Measurements from ENCODE around the gene SLC47A1.
"Not testable (repeated sequence)": the region's sequence is repeated elsewhere in the genome, so short reads cannot be mapped to it uniquely, and the experiment has no call there.

The SLC47A1 gene

DNA sequence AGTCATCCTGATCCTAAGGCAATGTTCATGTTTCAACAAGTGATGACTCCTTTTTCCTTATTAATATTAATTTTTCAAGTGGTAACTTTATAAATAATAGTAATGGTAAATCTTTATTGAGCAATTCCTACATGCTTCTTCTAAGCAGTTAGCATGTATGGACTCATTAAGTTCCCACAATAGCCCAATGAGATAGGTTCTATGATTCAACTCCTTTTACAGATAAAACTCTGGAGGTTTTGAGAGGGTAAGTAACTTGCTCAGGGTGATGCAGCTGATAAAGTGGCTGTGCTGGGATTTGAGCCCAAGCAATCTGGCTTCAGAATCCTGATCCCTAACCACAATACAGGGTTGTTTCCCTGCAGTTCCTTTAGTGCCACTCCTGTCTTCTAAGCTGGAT lies 25.3 kb downstream of the SLC47A1 start:
- DNase-seq, result no peak

GRCh38 chr17:19561697-19562318 lies 28.2 kb downstream of the SLC47A1 start:
- DNase-seq, result no peak

GRCh38 chr17:19565817-19566575 lies 32.3 kb downstream of the SLC47A1 start:
- no peak for DNase-seq

DNA sequence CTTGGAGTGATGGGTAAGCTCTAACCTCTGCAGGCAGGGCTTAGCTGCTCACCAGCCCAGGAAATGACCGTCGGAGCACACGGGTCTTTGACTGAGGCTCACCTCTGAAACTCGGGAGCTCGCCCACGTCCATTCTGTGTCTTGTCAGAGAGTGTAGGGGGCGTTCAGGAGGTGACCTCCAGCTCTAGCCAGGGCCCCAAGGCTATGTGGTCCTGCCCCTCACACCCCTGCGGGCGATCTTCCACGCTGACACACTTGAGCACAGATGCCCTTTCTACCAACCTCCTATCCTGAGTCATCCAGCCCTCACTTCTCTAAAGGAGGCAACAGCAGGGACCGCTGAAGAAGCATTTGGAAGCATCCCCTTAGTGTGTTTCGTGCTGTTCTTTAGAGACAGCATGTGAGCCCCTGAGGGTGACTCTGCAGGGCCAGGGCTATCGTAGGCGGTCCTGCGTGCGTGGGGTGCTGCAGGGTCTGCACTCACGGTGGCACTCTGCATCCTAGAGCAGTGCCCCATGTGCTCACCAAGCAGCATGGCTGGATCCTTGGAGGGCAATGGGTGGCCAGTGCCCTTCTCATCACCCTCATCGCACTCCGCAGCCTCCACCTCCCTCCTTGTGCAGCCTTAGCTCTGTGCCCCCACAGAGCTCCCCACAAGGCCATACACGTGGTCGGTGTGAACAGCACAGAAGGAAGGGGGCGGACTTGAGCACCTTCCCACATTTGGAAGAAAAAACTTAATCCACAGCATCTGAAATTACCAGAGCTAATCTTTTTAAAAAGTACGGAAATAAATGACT lies 33.8 kb downstream of the SLC47A1 start:
- DNase-seq, result no peak

GRCh38 chr17:19568016-19568350 lies 34.3 kb downstream of the SLC47A1 start:
- DNase-seq, result no peak

GRCh38 chr17:19569785-19570543 lies 36.3 kb downstream of the SLC47A1 start:
- no peak for DNase-seq

DNA sequence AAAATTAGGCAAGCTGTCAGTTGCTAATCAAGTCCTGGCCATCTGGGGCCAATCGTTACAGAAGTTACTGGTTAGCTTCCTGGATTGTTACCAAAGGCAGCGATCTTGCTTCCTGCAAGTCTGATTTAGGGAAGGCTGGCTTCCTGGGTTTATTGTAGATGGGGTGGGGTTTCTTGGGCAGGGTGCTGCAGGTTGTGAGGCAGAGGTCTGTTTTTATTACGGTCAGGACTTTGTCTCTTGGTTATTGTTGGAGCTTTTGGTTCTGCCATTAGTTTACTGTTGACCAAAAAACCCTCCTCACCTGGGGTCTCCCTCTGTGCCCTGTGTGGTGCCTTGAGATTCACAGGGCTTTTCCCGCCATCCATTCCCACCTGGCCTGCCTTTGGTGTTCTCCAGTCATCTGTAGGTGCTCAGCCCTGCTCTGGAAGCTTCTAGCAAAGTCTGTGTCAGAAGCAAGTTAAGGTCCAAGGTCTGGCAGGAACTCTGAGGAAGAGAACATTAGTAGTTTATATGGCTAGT lies 36.9 kb downstream of the SLC47A1 start:
- DNase-seq, result no peak

DNA sequence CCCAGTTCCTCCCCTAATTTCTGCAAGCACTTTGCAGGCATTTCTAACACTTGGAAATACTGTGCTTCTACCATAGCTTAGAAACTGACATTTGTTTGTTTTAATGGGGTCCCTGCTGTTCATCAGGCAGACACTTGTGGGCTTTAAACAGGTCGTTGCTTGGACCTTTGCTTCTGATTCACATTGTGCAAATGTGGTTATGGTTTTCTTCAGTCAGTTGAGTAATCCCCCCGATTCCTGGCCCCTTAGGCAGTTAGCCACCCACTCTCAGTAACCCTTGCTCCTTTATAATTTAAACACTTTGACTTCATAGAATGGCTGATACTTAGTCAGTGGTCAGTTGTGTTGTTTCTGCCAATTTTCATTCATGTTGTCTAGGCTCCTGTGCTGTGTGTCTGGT lies 39.4 kb downstream of the SLC47A1 start:
- no peak for DNase-seq

DNA sequence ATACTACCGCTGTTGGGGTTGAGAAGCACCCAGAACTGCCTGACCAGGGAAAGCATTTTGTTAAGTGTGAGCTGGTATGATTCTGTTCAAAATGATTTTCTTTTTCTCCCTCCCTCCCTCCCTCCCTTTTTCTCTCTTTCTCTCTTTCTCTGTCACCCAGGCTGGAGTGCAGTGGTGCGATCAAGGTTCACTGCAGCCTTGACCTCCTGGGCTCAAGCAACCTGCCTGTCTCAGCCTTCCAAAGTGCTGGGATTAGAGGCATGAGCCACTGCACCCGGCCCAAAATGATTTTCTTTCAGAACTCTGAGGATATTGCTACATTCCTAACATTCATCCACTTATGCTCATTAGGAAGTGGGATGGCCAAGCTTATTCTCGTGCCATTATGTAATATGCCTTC lies 41.3 kb downstream of the SLC47A1 start:
- DNase-seq, result no peak

- no peak for DNase-seq
These were observed 44.9 kb downstream of the SLC47A1 start for GRCh38 chr17:19578545-19578944.

DNA sequence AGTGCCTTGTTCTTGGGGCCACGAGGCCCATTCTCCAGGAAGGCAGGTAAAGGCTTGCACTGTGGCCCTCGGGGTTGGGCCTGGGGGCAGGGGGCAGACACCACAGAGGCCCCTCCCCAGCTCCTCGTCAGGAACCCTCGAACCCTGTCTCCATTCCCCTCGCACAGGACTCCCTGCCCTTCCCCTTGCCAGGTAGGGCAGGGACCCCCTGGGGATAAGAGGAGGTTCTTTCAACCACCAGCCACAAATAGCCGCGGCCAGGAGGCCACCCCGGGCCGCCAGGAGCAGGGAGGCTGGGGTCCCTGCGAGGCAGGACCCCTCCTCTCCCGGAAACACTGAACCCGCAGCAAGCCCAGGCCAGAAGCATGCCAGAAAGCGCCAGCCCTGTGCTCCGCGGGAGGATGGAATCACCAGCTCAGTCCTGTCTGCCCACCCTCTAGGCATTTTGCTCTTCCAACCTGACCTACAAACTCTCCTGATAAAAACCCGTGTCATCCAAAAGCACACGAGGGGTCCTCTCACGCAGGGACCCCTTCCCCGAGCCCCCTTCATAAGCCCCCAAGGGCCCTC lies 45.6 kb downstream of the SLC47A1 start:
- no peak for DNase-seq

DNA sequence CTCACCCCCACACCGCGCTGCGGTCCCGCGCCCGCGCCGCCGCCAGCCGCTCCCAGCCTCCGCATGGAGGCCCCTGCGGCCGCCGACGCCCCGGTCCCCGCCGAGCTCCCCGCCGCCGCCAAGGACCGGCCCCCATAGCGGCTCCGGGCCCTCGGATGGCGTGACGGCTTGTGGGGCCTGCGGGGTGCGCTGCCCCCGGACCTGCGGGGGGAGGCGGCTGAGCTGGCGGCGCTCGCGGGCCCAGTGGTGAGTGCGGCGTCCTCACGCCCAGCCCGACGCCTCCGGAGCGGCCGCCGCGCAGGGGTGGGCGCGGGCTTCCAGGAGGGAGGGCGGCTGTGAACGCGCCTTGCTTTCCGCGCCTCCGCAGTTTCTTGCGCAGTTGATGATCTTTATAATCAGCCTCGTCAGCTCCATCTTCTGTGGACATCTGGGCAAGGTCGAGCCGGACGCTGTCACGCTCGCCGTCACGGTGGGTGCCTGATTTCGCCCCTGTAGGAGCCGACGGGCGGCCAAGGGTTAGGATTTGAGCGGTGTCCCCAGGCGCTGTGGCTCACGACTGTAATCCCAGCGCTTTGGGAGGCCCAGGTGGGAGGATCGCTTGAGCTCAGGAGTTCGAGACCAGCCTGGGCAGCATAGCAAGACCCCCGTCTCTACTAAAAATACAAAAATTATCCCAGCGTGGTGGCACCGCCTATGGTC lies 46.4 kb downstream of the SLC47A1 start:
- DNase-seq, result peak; percentile 3

DNA sequence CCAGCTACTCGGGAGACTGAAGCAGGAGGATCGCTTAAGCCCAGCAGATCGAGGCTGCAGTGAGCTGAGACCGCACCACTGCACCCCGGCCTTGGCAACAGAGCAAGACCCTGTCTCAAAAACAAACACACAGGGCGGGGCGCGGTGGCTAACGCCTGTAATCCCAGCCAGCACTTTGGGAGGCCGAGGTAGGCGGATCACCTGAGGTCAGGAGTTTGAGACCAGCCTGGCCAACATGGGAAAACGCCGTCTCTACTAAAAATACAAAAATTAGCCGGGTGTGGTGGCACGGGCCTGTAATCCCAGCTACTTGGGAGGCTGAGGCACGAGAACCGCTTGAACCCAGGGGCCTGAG lies 46.9 kb downstream of the SLC47A1 start:
- not testable (repeated sequence) for DNase-seq

GRCh38 chr17:19582152-19582551 lies 48.5 kb downstream of the SLC47A1 start:
- not testable (repeated sequence) for DNase-seq

- DNase-seq, result no peak
These were observed 50.2 kb downstream of the SLC47A1 start for GRCh38 chr17:19583871-19584270.

- DNase-seq, result no peak
These were observed 56.8 kb downstream of the SLC47A1 start for GRCh38 chr17:19590451-19590850.

- no peak for DNase-seq
These were observed 57.4 kb downstream of the SLC47A1 start for GRCh38 chr17:19590912-19591551.

DNA sequence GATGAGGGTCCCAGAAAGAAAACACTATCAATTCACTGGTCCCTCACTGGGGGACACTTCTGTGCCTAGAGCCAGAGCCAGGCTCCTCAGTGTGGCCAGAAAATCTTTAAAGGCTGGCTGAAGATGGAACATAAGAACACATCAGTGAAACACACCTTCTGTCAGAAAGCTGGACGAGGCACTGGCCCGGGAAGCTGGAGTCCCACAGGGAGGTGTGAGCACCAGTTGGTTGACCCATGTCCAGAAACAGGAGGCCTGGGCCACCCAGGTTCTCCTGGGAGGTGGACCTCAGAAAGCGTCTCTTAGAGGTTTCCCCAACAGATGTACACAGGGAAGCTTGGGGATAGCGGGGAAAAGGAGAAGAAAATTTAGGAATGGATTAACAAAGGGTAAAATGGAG lies 58.7 kb downstream of the SLC47A1 start:
- DNase-seq, result no peak

GRCh38 chr17:19596869-19597268 lies 63.2 kb downstream of the SLC47A1 start:
- DNase-seq, result no peak

- DNase-seq, result no peak
These were observed 76.7 kb downstream of the SLC47A1 start for GRCh38 chr17:19610311-19610710.

DNA sequence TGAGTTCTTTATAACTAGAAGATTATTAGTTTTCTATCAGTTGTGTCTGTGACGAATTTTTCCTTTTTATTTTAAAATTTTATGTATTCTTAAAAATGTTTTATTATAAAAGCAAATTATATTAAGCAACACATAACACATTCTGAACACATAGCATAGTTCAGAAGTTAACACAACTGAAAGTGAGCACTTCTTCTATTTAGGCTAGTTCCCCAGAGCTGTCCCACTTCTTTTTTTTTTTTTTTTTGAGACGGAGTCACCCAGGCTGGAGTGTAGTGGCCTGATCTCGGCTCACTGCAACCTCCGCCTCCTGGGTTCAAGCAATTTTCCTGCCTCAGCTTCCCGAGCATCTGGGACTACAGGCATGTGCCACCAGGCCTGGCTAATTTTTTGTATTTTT lies 77.2 kb downstream of the SLC47A1 start:
- DNase-seq, result no peak
